Activated naive CD8-positive, alpha-beta T cell treated with anti-CD3 and anti-CD28 coated beads, Interleukin-2, amount 10 ng/mL, durations not matched to agents 7 days and 5 days (primary cell): Measurements from ENCODE around the gene TRIM44. TPM values are rescaled to one million over a fixed set of nuclear protein-coding genes. Genes with fewer than 3 reads are reported as not detected.
"Not testable (repeated sequence)": the region's sequence is repeated elsewhere in the genome, so short reads cannot be mapped to it uniquely, and the experiment has no call there.

Experiments used
- ATAC-seq: fragments of 150-1000 bp; cut with Tn5 transposase; one replicate; pipeline ENCODE4 v1.10.0; 2021; ENCODE audit warnings: low read depth, moderate library complexity
- POLR2A ChIA-PET: fragments of 350-600 bp; sonication (Branson Sonifier 250); formaldehyde crosslinking; loops from one replicate; lab custom pipeline; 2021; ENCODE audit warnings: antibody characterized with exemption; lab: Charles Lee
- DNase-seq: peaks from one replicate; pipeline ENCODE4 v3.0.0; 2021
- H3K27ac Mint-ChIP-seq: one replicate; pipeline ENCODE4 v1.8.0; 2022; ENCODE audit warnings: mild to moderate bottlenecking, mixed read lengths
- H3K27me3 Mint-ChIP-seq: one replicate; pipeline ENCODE4 v1.8.0; 2022; ENCODE audit warnings: mild to moderate bottlenecking, moderate library complexity, mixed read lengths
- H3K36me3 Mint-ChIP-seq: one replicate; pipeline ENCODE4 v1.8.0; 2021; ENCODE audit warnings: mild to moderate bottlenecking, mixed read lengths
- H3K4me1 Mint-ChIP-seq: one replicate; pipeline ENCODE4 v1.8.0; 2021; ENCODE audit warnings: mixed read lengths
- H3K4me3 Mint-ChIP-seq: one replicate; pipeline ENCODE4 v1.8.0; 2022; ENCODE audit warnings: mild to moderate bottlenecking, moderate library complexity, mixed read lengths
- H3K9me3 Mint-ChIP-seq: one replicate; pipeline ENCODE4 v1.8.0; 2021; ENCODE audit warnings: mixed read lengths
- total RNA-seq, 2 experiments: library from RNA; stranded (reverse); gene quantifications; one replicate each; pipeline ENCODE4 v1.2.3, GENCODE V29; 2021

The TRIM44 gene
- total RNA-seq, 2 experiments from 2014 or later: 51.4 to 52.4 TPM

DNA sequence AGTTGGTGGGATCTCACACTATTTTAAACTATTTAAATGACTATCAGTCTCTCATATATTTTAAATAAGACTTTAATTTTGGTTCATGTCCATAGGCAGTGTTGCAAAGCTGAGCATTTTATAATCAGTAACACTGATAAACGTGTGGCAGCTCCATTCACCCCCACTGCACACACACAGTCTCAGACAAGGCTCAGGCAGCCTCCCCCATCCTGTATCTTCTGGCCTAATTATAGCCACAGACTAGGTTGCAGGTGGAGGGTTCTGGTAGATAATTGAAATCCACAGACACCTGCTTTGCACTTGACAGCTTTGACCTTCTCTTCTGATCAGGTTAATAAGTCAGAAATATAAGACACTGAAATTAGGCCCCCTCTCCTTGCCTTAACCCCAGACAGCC lies 162.8 kb downstream of the TRIM44 start:
- no peak overlapping the region for H3K27ac Mint-ChIP-seq
- H3K36me3 Mint-ChIP-seq: no peaks in the 10 kb centered on the region
- peaks cover 14% of the 10 kb centered on the region for H3K4me1 Mint-ChIP-seq
- H3K27me3 Mint-ChIP-seq: peaks cover 4% of the 10 kb centered on the region
- DNase-seq: no peak
- no peak for ATAC-seq
- H3K9me3 Mint-ChIP-seq: no peaks in the 10 kb centered on the region
- POLR2A ChIA-PET: no interaction called here
- H3K4me3 Mint-ChIP-seq: no peak overlapping the region

DNA sequence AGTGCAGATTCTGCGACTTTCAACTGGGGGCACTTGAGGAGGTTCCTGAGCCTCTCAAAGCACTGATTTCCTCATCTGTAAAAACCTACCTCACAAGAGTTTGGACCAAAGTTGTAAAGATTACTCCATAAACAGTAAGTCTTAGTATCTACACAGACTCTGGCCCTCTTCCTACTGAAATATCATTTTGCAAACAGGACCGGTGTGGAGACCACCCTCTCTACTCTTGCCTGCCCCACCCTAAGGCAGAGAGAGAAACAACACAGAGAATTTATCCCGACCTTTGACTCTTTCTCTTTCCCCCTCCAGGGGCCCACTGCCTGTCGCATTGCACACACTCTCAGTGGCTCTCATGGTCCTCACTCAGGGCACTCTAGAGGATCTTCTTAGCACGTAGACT lies 163.4 kb downstream of the TRIM44 start:
- H3K27me3 Mint-ChIP-seq: peaks cover 4% of the 10 kb centered on the region
- H3K4me3 Mint-ChIP-seq: no peak overlapping the region
- DNase-seq: no peak
- H3K36me3 Mint-ChIP-seq: no peaks in the 10 kb centered on the region
- POLR2A ChIA-PET: no interaction called here
- no peak for ATAC-seq
- no peak overlapping the region for H3K27ac Mint-ChIP-seq
- peaks cover 14% of the 10 kb centered on the region for H3K4me1 Mint-ChIP-seq
- H3K9me3 Mint-ChIP-seq: no peaks in the 10 kb centered on the region

DNA sequence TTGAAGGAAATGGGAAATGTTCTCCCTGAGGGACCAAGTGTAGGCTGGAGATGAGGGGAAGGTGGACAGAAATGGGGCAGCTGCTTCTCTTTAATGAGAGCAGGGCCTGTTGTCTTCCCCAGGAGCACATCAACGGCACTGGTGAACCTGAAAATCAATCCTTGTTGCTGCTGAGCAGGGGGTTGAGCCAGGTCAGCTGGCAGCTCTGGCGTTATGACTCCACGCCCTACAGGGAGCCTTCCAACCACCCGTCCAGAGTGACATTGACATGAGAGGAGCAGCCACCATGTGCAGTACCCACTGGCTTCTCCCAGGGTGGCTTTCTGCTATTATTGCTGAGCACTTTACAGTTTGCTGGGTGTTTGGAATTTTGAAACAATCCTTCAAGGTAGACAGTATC lies 164.4 kb downstream of the TRIM44 start:
- POLR2A ChIA-PET: no interaction called here
- H3K4me1 Mint-ChIP-seq: peaks cover 9% of the 10 kb centered on the region
- H3K4me3 Mint-ChIP-seq: no peak overlapping the region
- H3K36me3 Mint-ChIP-seq: no peaks in the 10 kb centered on the region
- no peaks in the 10 kb centered on the region for H3K9me3 Mint-ChIP-seq
- H3K27ac Mint-ChIP-seq: no peak overlapping the region
- DNase-seq (no peak), ATAC-seq (no peak)
- peaks cover 4% of the 10 kb centered on the region for H3K27me3 Mint-ChIP-seq

DNA sequence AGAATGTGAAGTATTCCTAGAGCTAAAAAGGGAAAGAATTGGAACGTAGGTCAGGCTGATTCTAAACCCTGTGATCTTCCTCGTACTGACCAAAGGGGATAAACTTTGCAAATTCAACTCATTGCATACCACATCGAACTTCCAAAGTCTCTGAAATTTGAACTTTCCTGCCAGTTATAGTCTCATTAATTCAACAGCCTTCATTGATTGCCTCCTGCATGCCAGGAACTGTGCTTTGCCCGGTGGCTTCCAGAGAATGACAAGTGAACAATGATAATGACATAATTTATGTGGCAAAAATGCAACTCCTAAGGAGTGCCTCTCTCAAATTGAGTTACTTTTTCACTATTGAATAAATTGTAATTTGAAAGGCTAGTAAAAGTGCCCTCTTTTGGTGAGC lies 173.6 kb downstream of the TRIM44 start:
- Mint-ChIP-seq H3K4me3 (no peak overlapping the region), H3K27me3 (peaks cover 4% of the 10 kb centered on the region), H3K36me3 (no peaks in the 10 kb centered on the region), H3K4me1 (no peaks in the 10 kb centered on the region), H3K27ac (no peak overlapping the region), H3K9me3 (peaks cover 4% of the 10 kb centered on the region)
- ATAC-seq (no peak), DNase-seq (no peak)
- POLR2A ChIA-PET: no interaction called here

DNA sequence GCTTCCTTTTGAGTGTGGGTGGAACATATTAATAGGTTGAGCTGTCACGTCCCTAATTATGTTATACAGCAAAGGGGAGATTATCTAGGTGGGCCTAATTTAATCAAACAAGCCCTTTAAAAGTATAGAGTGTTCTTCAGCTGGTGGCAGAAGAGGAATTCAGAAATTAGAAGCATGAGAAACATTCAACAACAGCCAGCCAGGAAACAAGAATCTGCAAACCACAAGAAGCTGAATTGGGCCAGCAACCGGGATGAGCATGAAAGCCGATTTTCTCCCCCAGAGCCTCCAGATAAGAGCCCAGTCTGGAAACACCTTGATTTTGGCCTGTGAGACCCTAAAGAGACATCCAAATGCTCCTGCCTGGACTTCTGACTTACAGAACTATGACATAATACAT lies 175.5 kb downstream of the TRIM44 start:
- H3K27me3 Mint-ChIP-seq: peaks cover 4% of the 10 kb centered on the region
- POLR2A ChIA-PET: no interaction called here
- no peaks in the 10 kb centered on the region for H3K36me3 Mint-ChIP-seq
- DNase-seq (no peak), ATAC-seq (no peak)
- no peak overlapping the region for H3K4me3 Mint-ChIP-seq
- H3K9me3 Mint-ChIP-seq: peaks cover 4% of the 10 kb centered on the region
- no peaks in the 10 kb centered on the region for H3K4me1 Mint-ChIP-seq
- H3K27ac Mint-ChIP-seq: no peak overlapping the region

DNA sequence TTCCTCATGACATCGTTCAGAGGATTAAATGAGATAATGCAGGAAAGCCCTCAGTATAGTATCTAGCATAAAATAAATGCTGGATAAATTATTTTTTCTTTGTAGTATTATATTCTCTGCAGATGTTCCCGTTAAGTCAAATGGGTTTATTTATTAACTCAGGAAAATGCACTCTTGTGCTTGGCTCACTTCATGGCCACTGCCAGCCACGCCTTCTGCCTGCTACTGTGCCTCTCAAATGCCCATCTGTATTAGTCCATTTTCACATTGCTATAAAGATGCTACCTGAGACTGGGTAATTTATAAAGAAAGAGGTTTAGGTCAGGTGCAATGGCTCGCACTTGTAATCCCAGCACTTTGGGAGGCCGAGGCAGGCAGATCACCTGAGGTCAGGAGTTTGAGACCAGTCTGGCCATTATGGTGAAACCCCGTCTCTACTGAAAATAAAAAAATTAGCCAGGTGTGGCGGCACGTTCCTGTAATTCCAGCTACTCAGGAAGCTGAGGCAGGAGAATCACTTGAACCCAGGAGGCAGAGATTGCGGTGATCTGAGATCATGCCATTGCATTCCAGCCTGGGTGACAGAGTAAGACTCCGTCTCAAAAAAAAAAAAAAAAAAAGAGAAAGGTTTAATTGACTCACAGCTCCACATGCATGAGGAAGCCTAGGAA lies 176.3 kb downstream of the TRIM44 start:
- H3K36me3 Mint-ChIP-seq, H3K4me1 Mint-ChIP-seq, H3K4me3 Mint-ChIP-seq, DNase-seq, ATAC-seq, H3K27me3 Mint-ChIP-seq, POLR2A ChIA-PET, H3K27ac Mint-ChIP-seq, H3K9me3 Mint-ChIP-seq: not testable (repeated sequence)

DNA sequence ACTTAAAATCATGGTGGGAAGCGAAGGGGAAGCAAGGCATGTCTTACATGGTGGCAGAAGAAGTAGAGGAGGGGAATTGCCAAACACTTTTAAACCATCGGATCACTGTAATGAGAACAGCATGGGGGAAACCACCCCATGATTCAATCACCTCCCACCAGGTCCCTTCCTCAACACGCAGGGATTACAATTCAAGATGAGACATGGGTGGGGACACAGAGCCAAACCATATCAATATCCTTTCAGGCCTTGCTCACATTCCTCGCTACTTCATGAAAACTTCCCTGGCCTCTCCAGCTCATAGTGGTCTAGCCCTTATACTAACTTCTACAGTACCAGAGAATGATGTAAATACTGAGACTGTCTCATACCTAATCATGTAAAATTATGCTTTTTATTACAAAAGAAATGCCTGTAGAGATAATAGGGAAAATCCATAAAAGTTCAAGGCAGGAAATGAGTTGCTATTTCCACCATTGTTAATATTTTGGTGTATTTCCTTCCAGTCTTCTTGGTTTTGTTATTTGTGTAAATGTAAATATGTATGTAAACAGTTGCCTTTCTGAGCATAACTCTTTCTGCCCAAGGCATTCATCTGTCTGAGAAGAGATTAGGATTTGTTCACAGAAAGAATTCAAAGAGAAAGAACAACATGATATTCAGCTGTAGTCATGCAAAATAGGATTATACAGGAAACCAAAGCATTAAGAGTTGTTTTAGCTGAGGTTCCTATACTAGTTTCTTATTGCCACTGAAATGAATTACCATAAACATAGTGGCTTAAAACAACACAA lies 177.0 kb downstream of the TRIM44 start:
- ATAC-seq: no peak
- POLR2A ChIA-PET: no interaction called here
- no peak overlapping the region for H3K27ac Mint-ChIP-seq

DNA sequence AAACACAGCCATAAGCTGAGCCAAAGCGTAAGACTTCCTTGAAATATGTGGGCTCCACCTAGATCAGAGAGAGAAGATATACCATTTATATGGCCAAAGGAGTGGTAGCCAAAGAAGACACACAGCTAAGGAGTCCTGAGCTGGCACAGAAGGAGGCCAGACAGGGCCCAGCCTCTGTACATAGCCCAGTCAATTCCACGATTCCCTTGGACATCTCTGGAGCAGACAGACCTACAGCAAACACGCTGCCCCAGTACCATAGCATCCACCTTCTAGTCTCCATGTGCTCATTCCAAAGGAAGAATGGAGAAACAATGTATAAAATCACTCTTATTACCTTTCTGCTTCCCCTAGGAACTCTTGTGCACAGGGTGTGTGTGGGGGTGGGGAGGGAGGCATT lies 179.2 kb downstream of the TRIM44 start:
- POLR2A ChIA-PET: no interaction called here
- peaks cover 4% of the 10 kb centered on the region for H3K27me3 Mint-ChIP-seq
- no peak overlapping the region for H3K27ac Mint-ChIP-seq
- H3K4me3 Mint-ChIP-seq: no peak overlapping the region
- no peaks in the 10 kb centered on the region for H3K4me1 Mint-ChIP-seq
- H3K9me3 Mint-ChIP-seq: peaks cover 2% of the 10 kb centered on the region
- DNase-seq (no peak), ATAC-seq (no peak)
- H3K36me3 Mint-ChIP-seq: no peaks in the 10 kb centered on the region

More for the DNA sequence above, 177.0 kb downstream of the TRIM44 start:
- H3K36me3 Mint-ChIP-seq: no peaks in the 10 kb centered on the region
- H3K4me1 Mint-ChIP-seq: no peaks in the 10 kb centered on the region
- DNase-seq: no peak
- peaks cover 4% of the 10 kb centered on the region for H3K27me3 Mint-ChIP-seq
- H3K9me3 Mint-ChIP-seq: peaks cover 2% of the 10 kb centered on the region
- no peak overlapping the region for H3K4me3 Mint-ChIP-seq

DNA sequence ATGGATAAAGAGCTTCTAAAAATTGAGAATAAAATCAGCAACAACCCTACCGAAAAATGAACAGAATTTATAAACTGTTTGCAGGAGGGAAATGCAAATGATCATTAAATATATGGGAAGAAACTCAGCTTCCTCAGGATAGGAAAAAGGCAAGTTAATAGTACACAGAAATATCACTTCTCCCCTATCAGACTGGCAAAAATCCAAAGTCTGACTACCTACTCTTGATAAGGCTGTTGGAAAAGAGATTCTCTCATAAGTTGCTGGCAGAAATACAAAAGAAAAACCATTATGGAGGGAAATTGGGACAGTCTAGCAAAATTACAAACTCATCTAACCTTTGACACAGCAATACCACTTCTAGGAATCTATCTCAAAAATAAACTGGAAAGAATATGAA lies 180.4 kb downstream of the TRIM44 start:
- Mint-ChIP-seq H3K27me3 (peaks cover 2% of the 10 kb centered on the region), H3K4me3 (no peak overlapping the region), H3K4me1 (no peaks in the 10 kb centered on the region), H3K9me3 (peaks cover 2% of the 10 kb centered on the region), H3K36me3 (no peaks in the 10 kb centered on the region), H3K27ac (no peak overlapping the region)
- ATAC-seq (no peak), DNase-seq (no peak)
- POLR2A ChIA-PET: no interaction called here

DNA sequence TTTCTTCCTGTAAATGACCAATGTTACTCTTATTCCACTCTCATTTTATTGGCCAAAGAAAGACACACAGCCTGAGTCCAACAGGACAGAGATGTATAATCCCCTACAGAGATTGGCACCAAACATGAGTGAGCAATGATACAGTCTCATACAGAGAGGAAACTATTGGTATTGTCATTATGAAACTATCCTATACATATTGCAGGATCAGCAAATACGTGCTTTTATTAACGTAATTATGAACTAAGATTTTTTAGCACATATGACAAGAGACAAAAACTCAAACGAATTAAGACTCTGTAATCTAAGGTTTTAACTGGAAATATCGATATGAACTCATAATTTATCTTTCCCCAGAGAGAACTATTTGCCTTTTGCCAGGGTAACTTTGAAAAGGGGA lies 182.0 kb downstream of the TRIM44 start:
- ATAC-seq (no peak), DNase-seq (no peak)
- H3K36me3 Mint-ChIP-seq: no peaks in the 10 kb centered on the region
- H3K9me3 Mint-ChIP-seq: peaks cover 2% of the 10 kb centered on the region
- POLR2A ChIA-PET: no interaction called here
- no peak overlapping the region for H3K4me3 Mint-ChIP-seq
- H3K27ac Mint-ChIP-seq: no peak overlapping the region
- no peaks in the 10 kb centered on the region for H3K4me1 Mint-ChIP-seq
- H3K27me3 Mint-ChIP-seq: peaks cover 8% of the 10 kb centered on the region

DNA sequence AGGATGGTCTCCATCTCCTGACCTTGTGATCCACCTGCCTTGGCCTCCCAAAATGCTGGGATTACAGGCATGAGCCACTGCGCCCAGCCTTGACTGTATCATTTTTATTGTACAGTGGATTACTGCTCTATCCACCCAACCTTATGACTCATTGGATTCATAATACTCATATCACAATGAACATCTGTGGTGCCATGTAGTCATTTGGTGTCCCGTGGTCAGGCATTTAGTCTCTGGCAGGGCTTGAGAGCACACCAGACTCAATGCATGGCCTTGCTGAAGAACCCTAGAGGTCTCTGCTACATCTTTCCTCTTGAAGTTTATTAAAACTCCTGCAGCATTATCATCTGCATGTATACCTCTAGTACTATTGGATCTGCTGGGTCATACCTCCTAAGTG lies 183.3 kb downstream of the TRIM44 start:
- Mint-ChIP-seq H3K4me1 (no peaks in the 10 kb centered on the region), H3K27me3 (peaks cover 9% of the 10 kb centered on the region), H3K9me3 (no peaks in the 10 kb centered on the region), H3K36me3 (no peaks in the 10 kb centered on the region), H3K4me3 (no peak overlapping the region), H3K27ac (no peak overlapping the region)
- POLR2A ChIA-PET: no interaction called here
- DNase-seq (no peak), ATAC-seq (no peak)

DNA sequence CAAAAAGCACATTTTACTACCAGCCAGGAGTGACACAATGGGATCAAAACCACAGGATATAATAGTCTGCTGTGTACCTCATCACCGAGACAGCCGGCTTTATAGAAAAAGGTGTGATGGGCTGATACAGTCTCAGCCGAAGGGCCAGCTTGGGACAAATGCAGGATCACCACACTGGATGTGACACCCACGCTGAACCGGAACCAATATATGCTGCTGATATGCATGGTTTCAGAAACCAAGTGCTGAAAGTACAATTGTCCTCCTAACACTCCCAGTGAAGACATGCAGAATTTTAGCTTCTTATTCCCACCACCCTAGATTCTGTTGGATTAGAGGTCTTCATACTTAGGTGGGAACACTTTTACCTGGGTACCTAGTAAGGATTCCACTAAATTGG lies 184.3 kb downstream of the TRIM44 start:
- Mint-ChIP-seq H3K27ac (no peak overlapping the region), H3K9me3 (no peaks in the 10 kb centered on the region), H3K27me3 (peaks cover 9% of the 10 kb centered on the region), H3K4me1 (no peaks in the 10 kb centered on the region), H3K4me3 (no peak overlapping the region), H3K36me3 (no peaks in the 10 kb centered on the region)
- ATAC-seq: no peak
- POLR2A ChIA-PET: no interaction called here
- no peak for DNase-seq

DNA sequence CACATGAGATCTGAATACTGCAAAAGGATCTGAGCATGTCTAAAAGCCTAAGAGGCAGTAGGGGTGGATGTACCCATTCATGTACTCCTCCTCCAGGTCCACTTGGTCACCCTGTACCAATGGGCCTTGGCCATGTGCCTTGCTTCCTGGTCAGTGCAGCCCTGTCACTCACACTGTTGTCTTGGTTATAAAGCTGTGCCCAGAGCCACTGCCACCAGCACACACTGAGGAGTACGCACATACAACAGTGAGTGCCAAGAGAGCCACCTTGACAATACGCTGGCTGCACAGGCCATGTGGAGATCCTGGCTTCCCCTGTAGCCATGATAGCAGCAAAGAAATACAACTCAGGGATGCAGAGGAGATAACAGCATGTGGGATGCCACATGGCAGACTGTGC lies 184.9 kb downstream of the TRIM44 start:
- no peak for ATAC-seq
- no peaks in the 10 kb centered on the region for H3K9me3 Mint-ChIP-seq
- no peaks in the 10 kb centered on the region for H3K4me1 Mint-ChIP-seq
- POLR2A ChIA-PET: no interaction called here
- DNase-seq: no peak
- peaks cover 9% of the 10 kb centered on the region for H3K27me3 Mint-ChIP-seq
- H3K4me3 Mint-ChIP-seq: no peak overlapping the region
- H3K27ac Mint-ChIP-seq: no peak overlapping the region
- H3K36me3 Mint-ChIP-seq: no peaks in the 10 kb centered on the region

DNA sequence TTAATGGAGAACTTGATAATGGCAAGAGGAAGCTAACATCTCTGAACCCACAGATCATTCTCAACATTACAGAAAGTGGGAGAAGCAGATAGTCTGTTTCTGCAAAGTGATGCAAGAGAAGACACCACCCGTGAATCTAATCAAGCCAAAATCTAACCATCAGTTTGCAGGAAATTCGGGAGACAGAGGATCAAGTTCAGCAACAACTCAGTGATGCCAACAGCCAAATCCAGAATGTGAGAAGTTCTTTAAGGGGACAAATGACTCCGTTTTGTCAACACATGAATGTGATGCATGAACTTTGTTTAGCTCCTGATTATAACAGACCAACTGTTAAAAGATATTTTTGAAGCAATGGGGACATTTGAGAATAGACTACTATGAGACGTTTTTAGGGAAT lies 186.0 kb downstream of the TRIM44 start:
- POLR2A ChIA-PET: no interaction called here
- Mint-ChIP-seq H3K4me3 (no peak overlapping the region), H3K36me3 (no peaks in the 10 kb centered on the region), H3K4me1 (no peaks in the 10 kb centered on the region), H3K27ac (no peak overlapping the region), H3K9me3 (no peaks in the 10 kb centered on the region), H3K27me3 (peaks cover 9% of the 10 kb centered on the region)
- DNase-seq (no peak), ATAC-seq (no peak)
